GM21528 (cell line): ENCODE results near the gene CFH.
"Not testable (repeated sequence)": the region's sequence is repeated elsewhere in the genome, so short reads cannot be mapped to it uniquely, and the experiment has no call there.

ENCODE experiments used
- ATAC-seq: cut with Tn5 transposase; IDR thresholded peaks from one replicate; pipeline ENCODE4 v1.9.1; 2021; ENCODE audit warnings: mild to moderate bottlenecking, moderate library complexity; ENCODE audit not compliant: unreplicated experiment, low FRiP score

Gene CFH

DNA sequence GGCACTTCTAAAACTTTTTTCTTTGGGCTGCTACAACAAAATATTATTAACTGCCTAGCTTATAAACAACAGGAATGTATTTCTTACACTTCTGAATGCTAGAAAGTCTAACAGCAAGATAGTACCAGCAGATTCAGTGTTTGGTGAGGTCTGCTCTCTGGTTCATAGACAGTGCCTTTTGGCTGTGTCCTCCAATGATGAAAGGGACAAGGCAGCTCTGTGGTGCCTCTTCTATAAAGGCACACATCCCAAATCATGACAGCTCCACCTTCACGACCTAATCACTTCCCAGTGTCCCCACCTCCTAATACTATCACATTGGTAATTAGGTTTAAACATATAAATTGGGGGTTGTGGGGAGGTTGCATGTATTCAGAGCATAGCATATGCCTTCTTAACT is 9.5 kb downstream of the CFH start:
- ATAC-seq = no peak

- no peak for ATAC-seq
Measured at GRCh38 chr1:196667131-196667530, 15.3 kb downstream of the CFH start.

GRCh38 chr1:196669051-196669450 is 17.2 kb downstream of the CFH start:
- no peak for ATAC-seq

DNA sequence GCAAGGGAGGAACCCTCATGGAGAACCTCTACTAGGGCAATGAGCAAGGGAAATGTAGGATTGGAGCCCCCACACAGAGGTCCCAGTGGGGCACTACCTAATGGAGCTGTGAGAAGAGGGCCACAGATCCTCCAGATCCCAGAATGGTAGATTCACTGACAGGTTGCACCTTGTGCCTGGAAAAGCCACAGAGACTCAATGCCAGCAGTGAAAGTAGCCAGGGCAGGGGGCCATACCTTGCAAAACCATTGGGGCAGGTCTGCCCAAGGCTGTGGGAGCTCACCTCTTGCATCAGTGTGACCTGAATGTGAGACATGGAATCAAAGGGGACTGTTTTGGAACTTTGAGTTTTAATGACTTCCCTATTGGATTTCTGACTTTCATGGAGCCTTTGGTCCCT is 17.9 kb downstream of the CFH start:
- no peak for ATAC-seq

GRCh38 chr1:196674908-196675307 is 23.1 kb downstream of the CFH start:
- no peak for ATAC-seq

GRCh38 chr1:196677781-196678509 is 26.1 kb downstream of the CFH start:
- no peak for ATAC-seq

DNA sequence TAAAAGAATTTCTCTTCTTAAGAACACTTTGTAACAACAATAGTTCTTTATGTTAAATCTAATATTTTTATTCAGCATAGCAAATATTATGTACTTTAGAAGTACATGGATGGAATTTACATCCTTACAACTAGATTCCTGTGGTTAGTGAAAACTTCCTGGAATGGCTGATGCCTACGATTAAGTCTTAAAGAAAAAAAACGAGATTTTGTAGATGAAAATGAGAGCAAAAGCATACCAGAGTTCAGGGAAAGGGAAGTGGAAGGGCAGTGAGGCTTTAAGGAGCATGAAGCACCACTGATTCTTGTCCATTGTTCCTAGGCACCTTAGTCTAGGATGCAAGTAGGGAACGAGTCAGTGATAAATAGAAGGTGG is 26.7 kb downstream of the CFH start:
- ATAC-seq = no peak

GRCh38 chr1:196680107-196680506 is 28.3 kb downstream of the CFH start:
- ATAC-seq = no peak

GRCh38 chr1:196684476-196684875 is 32.6 kb downstream of the CFH start:
- no peak for ATAC-seq

DNA sequence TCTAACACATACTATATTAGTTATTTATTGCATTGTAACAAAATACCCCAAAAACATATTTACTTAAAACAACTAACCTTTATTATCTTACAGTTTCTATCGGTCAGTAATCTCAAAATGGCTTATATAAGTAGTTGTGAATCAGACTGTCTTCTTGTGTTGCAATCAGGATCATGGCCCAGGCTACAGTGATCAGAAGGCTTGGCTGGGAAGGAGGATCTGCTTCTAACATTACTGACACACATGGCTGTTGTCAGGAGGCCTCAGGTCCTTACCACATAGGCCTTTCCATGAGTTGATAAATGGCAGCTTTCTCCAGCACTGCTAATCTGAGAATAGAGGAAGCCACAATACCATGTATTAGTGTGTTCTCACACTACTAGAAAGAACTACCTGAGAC is 33.7 kb downstream of the CFH start:
- ATAC-seq = no peak

- no peak for ATAC-seq
Measured at GRCh38 chr1:196689001-196689400, 37.2 kb downstream of the CFH start.

DNA sequence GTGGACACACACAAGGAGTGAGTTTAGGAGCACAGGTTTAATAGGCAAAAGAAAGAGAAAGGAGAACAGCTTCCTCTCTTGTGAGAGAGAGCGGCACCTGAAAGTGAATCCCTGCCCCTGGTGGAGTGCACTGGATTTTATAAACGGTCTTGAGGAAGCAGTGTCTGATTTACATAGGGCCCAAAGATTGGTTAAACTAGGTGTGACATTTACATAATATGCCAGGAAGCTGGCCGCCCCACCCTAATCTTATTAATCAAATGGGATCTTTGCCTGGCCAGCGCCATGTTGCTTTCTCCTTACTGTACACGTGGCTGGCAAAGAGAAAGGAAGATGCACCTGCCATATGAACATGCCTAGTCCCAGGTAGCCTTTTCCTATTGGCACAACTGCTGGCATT is 38.7 kb downstream of the CFH start:
- no peak for ATAC-seq

DNA sequence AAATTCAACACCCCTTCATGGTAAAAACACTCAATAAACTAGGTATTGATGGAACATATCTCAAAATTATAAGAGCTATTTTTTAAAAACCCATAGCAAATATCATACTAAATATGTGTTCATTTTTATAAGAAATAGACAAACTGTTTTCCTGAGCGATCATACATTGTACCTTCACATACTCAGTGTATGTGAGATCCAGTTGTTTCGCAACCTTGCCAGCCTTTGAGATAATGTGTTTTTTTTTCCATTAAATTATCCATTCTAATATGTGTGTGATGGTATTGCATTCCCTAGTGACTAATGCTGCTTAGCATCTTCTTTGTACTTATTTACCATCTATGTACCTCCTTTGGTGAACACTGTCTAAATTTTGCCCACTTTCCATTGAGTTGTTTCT is 47.1 kb downstream of the CFH start:
- no peak for ATAC-seq

DNA sequence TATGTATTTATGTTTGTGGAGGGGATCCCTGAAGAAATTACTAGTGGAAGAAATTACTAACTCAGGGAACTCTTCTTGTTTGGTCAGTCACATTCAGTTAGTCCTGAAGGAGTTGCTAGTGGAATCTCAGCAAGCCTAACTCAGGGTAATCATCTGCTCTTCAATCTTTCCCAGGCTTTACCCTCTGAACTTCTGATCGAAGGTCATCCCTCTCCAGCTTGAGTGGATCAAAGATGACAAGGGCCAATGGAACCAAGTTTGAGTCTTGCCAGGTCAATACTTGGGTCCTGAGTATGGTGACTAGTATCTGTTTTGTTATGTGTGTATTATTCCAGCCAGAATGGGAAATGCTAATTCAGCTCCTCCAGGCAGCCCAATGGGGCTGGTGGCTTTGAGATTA is 49.3 kb downstream of the CFH start:
- ATAC-seq = no peak

- not testable (repeated sequence) for ATAC-seq
Measured at GRCh38 chr1:196709892-196710291, 58.0 kb downstream of the CFH start.

- no peak for ATAC-seq
Measured at GRCh38 chr1:196717868-196718267, 66.0 kb downstream of the CFH start.

GRCh38 chr1:196723325-196724185 is 71.7 kb downstream of the CFH start:
- ATAC-seq = peak; percentile 99

DNA sequence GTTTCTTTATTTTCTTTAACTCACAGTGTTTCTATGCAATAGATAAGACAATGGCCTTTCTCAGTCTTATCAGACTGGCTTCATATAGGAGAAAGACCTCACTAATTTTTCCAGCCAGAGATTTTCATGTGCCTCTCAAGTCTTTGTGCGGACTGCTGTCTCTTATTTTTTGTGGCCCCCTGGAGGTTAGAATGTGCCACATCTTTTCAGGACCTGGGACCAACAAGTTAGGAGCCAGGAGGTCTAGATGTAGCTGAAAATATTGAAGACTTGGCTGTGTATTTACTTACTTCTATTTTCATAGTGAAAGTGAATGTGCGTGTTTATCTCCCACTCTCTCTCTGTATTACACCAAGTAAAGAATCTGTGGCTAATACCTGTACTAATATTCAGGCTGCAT is 80.7 kb downstream of the CFH start:
- no peak for ATAC-seq

- no peak for ATAC-seq
Measured at GRCh38 chr1:196733091-196733970, 81.5 kb downstream of the CFH start.

DNA sequence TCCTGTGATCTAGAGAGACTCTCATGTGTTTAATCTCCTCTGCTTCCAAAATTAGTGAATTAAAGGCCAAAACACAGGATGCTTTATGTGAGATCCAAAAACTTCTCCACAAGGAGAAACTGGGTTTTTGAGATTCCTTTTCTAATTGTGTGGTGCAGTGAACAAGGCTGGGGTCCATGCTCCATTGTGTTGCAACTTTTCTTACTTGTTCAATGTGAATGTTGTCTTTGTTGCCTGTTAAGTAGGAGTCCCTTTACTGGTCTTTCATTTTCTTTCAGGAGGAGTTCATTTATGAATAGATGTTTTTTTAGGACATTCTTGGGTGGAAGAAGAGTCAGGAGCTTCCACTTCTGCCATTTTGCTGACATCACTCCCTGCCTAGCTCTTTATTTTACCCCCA is 82.2 kb downstream of the CFH start:
- ATAC-seq = no peak

- no peak for ATAC-seq
Measured at GRCh38 chr1:196734460-196734859, 82.6 kb downstream of the CFH start.
